ENCODE measurements around the gene JAZF1.

JAZF1 gene

GRCh38 chr7:28165961-28166955 lies 14.3 kb downstream of the JAZF1 start:
- no peak for DNase-seq (ENCODE audit: low read depth in 2 of 2)

- no peak for DNase-seq (ENCODE audit: low read depth in 2 of 2)
Measured at GRCh38 chr7:28165261-28165660, 15.3 kb downstream of the JAZF1 start.

GRCh38 chr7:28163949-28164348 lies 16.6 kb downstream of the JAZF1 start:
- DNase-seq (ENCODE audit: low read depth in 2 of 2): no peak

DNA sequence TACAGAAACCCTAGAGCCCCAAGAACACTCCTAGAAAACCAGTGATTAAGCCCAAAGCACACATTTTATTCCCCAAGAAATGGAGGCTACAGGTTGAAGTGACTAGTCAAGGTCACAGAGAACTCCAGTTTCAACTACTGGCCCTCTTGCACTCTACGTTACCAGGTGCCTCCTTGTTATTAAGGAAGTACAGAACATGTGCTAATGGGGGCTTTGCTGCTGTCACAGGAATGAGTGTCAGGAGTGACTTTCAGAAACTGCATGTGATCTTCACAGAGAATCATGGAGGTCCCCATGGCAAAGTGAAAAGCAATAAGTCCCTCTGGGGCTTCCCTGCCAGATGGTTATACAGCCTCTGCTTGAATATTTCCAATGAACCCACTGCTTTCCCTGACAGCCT lies 19.3 kb downstream of the JAZF1 start:
- DNase-seq (ENCODE audit: low read depth in 2 of 2): no peak

GRCh38 chr7:28160551-28160991 lies 20.0 kb downstream of the JAZF1 start:
- DNase-seq (ENCODE audit: low read depth in 2 of 2): no peak

DNA sequence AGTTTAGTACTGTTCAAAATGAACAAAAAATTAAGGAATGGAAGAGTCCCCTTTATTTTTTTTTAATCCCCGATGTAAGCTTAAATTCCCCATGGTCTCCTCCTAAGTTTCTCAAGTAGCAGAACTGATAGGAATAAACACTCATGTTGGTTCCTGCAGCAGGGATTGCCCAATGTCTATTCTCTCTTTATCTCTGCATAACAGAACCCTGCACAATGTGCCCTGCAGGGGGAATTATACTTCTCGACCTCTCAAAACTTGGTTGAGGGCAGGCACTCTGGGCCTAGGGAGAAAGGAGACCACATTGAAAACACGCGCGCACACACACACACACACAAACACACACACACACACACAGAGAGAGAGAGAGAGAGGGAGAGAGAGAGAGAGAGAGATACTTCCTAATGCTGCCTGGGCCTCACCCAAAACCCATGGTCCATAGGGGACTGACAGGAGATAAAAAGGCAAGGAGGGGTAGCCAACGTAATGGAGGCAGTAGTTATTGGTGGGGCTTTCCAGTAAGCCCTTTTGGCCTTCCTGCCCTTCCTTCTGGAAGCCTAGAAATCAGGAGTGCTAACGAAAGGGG lies 22.7 kb downstream of the JAZF1 start:
- DNase-seq (ENCODE audit: low read depth in 2 of 2): no peak

- DNase-seq (ENCODE audit: low read depth in 2 of 2): no peak
Measured at GRCh38 chr7:28157076-28157745, 23.4 kb downstream of the JAZF1 start.

GRCh38 chr7:28156401-28156800 lies 24.2 kb downstream of the JAZF1 start:
- DNase-seq (ENCODE audit: low read depth in 2 of 2): no peak

GRCh38 chr7:28155964-28156363 lies 24.6 kb downstream of the JAZF1 start:
- DNase-seq (ENCODE audit: low read depth in 2 of 2): no peak

DNA sequence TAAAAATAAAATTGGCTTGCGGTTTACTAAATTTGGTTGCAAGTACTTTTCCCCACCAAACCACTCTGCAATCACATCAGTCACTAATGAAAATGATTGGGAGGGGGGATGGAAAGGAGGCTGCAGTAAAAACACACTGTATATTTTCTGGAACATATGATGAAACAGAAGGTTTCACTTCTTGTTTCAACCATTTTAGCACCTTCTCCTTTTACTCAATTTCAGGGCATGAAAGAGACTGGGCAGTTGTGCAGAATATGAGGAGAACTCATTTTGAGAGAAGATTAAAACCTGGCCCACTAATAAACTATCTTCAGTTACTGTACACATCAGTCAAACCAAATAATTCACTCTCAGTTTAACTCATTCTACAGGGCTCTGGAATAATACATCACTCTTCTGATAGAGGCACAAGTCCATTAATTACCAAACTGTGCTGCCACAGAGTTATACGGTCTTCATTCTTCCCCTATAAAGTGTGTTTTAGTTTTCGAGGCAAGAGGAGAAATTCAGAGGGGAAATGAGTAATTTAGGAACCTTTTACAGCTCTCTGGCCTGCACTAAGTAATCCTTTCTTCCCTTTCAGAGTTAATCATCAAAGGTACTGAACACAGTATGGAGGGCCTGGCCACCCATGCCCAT lies 25.5 kb downstream of the JAZF1 start:
- DNase-seq (ENCODE audit: low read depth in 2 of 2): no peak

DNA sequence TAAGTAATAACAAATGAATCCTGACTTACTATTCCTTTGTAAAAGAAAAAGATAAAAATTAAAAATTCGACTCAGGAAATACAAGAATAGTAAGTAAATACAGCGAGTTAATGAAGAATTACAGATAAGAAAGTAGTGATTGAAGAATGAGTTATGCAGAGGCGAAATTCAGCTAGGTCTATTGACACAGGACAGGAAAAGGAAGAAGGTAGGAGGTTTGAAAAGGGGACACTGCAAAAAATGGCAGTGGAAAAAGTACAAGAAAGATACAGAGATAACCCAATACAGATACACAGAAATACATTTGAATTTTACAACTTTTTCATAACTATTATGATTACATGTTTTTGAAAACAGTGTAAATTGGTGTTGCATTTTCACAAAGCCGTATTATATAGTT lies 28.0 kb downstream of the JAZF1 start:
- DNase-seq (ENCODE audit: low read depth in 2 of 2): no peak

- no peak for DNase-seq (ENCODE audit: low read depth in 2 of 2)
Measured at GRCh38 chr7:28151965-28152364, 28.6 kb downstream of the JAZF1 start.

DNA sequence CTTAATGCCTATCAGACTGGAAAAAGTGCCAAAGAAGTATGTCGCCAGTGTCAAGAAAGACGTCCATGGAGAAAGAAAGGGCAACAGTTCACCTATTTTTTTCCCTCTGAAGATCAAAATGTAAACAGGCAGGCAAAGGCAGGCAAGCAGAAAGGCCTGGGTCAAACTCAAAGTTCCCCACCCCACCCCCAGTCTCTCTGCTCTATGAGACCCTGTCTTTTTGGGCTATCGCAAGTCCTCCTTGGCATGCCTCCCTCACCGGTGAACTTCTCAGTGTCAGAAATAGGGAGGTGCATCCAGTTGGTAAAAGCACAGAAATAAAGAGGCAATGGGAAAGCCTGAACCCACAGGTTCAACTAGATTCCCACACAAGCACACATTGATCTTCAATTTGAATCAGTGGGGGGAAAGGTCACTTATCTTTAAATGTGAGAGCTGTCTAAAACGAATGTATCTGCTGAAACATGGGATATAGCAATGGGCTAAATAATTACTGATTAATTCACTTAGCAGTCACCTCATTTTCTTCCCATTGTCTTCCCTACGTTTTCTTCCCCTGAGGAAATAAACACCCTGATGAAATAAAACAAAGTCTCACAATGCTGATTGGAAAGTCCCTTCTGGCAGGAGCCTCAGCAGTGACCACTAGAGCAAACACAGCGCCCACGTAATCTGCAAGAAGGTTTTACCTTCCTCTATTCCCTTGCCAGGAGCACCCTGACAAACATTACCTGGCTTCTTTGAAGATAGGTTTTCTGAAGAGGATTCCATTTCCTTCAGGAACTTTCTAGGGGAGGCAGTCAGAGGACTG lies 31.1 kb downstream of the JAZF1 start:
- no peak for DNase-seq (ENCODE audit: low read depth in 2 of 2)

GRCh38 chr7:28145931-28146330 lies 34.7 kb downstream of the JAZF1 start:
- DNase-seq (ENCODE audit: low read depth in 2 of 2): no peak

DNA sequence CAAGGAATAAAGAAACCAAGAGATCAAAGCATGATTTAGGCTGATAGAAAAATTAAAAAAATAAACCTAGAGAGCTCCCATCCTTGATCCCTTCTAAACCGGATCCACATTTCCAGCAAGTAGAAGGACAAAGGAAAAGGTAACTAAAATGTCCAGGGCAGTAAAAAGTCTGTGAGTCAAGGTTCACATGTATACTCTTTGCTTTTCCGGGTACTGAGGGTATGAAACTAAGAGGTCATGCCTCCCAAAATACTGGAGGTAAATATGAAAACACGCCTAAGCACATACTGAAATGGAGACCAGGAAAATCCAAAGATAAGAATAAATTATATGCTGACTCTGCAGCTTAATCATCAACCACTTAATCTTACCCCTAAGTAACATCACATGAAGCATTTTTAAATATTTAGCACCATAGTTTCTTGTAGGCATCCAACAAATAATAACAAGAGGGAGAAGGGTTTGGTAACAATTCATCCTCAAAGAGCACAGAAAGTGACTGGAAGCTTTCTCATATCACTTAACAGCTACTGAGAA lies 35.4 kb downstream of the JAZF1 start:
- no peak for DNase-seq (ENCODE audit: low read depth in 2 of 2)

DNA sequence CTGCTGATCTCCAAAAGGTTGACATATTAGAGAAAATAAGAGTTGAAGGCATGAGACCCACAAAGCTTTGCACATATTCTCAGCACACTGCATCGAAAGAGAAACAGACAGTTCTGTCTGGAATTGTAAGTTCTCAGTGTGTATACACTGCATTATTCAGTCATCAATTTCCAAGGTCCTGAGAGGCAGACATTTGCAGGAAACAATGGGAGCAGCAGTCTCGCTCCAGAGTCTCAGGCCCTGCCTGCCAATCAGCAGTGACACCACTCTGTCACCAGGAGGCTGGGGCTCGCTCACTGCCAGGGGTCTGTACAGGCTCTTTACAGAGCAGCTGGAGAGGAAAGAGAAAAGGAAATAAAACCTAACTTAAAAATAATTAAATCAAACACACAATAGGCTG lies 36.3 kb downstream of the JAZF1 start:
- no peak for DNase-seq (ENCODE audit: low read depth in 2 of 2)

DNA sequence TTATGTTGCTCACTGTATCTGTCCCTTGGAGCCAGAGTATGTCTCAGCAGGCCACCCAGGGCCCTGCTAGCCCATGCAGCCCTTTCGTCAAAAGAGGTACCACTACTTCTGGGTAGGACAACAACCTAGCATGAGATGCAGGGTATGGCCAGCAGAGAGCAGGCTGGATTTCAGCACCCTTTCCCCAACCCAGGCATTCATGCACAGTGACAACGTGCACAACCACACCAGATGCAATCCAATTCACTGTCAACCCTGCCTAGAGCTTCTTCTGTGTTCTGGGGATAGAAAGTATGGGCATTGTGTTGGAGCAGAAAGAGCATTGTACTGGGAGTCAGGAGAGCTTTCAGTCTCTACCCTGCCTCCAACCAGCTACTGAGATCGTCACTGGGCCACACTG lies 37.9 kb downstream of the JAZF1 start:
- DNase-seq (ENCODE audit: low read depth in 2 of 2): no peak

DNA sequence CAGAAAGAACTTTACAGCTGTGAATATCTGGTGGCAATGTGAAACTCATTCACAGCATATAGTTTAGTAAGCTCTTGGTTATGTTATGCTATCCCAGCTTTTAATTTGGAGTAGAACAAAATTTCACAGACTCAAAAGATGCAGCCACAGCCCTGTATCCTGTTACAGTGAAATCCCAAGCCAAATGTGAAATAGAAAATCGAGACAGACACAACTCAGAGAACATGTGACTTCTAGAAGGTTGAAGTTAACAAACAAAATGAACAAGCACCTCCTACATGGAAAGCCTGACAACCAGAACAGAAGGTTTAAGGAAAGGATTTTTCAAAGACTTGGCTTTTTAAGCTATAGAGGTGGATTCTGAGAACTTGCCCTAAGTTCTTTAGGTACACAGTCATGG lies 39.6 kb downstream of the JAZF1 start:
- no peak for DNase-seq (ENCODE audit: low read depth in 2 of 2)

DNA sequence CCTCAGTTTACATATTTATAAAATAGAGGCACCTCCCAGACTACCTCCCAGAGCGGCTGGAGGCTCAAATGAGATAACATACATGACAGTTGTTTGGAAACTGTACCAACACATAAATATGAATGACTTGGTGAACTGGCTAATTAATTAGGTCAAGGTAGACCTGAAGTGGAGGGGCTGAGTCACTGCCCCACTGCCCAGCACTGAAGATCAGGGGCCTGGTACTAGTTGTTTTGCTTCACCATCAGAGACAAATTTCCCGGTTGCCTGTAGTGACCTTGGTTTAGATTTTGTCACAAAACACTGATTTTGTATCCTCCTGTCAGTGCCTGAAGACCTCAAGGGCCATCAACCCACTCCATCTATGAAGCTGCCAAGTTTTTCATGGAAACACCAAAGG lies 41.8 kb downstream of the JAZF1 start:
- no peak for DNase-seq (ENCODE audit: low read depth in 2 of 2)

DNA sequence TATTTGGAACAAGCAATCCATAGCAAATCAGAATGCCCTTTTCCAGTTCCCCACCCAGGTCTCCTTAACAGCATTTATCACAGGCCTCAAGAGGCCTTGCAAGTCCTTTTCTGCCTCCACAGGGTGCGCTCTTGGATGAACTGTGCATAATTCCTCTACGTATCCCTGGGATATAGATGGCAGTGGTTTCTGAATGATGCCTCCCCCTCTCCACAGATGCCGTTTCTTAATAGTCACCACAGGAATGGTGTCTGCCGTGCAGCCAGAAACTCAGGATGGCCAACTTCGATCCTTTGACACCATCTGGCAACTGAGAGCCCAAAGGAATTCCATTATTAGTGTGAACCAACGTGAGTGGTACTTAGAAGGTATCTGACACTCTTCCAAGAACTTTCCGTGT lies 43.1 kb downstream of the JAZF1 start:
- DNase-seq (ENCODE audit: low read depth in 2 of 2): no peak

GRCh38 chr7:28136885-28137284 lies 43.7 kb downstream of the JAZF1 start:
- DNase-seq (ENCODE audit: low read depth in 2 of 2): no peak
